OCI-LY1 (cell line): ENCODE results near the gene KMT2A.

ENCODE experiments used
- CTCF ChIP-seq: fragments of 200-600 bp; sonication (generic), shearing (Covaris generic); IDR thresholded peaks from 2 replicates; pipeline ENCODE4 v1.5.1; 2017; ENCODE audit warnings: mild to moderate bottlenecking, antibody characterized with exemption, low read length, moderate library complexity, mixed read lengths
- EZH2 ChIP-seq: fragments of 200-600 bp; sonication (generic), shearing (Covaris generic); IDR thresholded peaks from 2 replicates; pipeline ENCODE4 v1.8.0; 2017; ENCODE audit warnings: borderline replicate concordance, mixed run types, mild to moderate bottlenecking, antibody characterized with exemption, low read length, moderate library complexity, mixed read lengths

GRCh38 chr11:118412921-118413320 lies 23.4 kb upstream of the KMT2A start:
- TF ChIP-seq CTCF, result no peak
- no peak for TF ChIP-seq EZH2
